ENCODE results near the gene SLC38A6. TPM values are rescaled to one million over a fixed set of nuclear protein-coding genes. Genes with fewer than 3 reads are reported as not detected.

SLC38A6 gene
- total and polyA plus RNA-seq, 9 of the 15 experiments (the other 6 are each of a cell fraction or from before 2014, with no cell fraction given) = 9.8 to 40.3 (median 17.6) TPM

DNA sequence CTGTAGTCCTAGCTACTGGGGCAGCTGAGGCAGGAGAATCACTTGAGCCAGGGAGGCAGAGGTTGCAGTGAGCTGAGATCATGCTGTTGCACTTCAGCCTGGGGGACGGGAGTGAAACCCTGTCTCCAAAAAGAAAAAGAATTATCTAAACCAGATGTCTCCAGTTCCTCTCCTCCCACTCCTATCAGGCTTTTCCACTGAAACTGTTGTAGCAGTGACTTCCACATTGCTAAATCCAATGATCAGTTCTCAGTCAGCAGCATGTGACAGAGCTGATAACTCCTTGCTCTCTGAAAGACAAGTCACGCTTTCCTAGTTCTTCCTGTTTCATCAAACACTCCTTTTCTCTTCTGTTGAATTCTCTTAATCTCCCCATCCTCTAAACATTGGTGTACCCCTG is 8.6 kb downstream of the SLC38A6 start (continued):
- TF ChIP-seq, protein P1, sequence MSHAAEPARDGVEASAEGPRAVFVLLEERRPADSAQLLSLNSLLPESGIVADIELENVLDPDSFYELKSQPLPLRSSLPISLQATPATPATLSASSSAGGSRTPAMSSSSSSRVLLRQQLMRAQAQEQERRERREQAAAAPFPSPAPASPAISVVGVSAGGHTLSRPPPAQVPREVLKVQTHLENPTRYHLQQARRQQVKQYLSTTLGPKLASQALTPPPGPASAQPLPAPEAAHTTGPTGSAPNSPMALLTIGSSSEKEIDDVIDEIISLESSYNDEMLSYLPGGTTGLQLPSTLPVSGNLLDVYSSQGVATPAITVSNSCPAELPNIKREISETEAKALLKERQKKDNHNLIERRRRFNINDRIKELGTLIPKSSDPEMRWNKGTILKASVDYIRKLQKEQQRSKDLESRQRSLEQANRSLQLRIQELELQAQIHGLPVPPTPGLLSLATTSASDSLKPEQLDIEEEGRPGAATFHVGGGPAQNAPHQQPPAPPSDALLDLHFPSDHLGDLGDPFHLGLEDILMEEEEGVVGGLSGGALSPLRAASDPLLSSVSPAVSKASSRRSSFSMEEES (CRISPR knock-in tag; IDR thresholded peaks at IDR 0.05) = no peak
- no peak for TF ChIP-seq ZNF133 (CRISPR knock-in tag; IDR thresholded peaks at IDR 0.05)
- TF ChIP-seq ZNF175 (CRISPR knock-in tag; IDR thresholded peaks at IDR 0.05; ENCODE audit: low read depth) = no peak
- TF ChIP-seq ILF3 (IDR thresholded peaks at IDR 0.05; ENCODE audit: borderline replicate concordance) = no peak
- TF ChIP-seq HMG20A (CRISPR knock-in tag; conservative IDR thresholded peaks at IDR 0.05) = no peak
- TF ChIP-seq SRSF7 (optimal IDR thresholded peaks at IDR 0.05; ENCODE audit: low read depth, low read length) = no peak
- TF ChIP-seq, protein P2, sequence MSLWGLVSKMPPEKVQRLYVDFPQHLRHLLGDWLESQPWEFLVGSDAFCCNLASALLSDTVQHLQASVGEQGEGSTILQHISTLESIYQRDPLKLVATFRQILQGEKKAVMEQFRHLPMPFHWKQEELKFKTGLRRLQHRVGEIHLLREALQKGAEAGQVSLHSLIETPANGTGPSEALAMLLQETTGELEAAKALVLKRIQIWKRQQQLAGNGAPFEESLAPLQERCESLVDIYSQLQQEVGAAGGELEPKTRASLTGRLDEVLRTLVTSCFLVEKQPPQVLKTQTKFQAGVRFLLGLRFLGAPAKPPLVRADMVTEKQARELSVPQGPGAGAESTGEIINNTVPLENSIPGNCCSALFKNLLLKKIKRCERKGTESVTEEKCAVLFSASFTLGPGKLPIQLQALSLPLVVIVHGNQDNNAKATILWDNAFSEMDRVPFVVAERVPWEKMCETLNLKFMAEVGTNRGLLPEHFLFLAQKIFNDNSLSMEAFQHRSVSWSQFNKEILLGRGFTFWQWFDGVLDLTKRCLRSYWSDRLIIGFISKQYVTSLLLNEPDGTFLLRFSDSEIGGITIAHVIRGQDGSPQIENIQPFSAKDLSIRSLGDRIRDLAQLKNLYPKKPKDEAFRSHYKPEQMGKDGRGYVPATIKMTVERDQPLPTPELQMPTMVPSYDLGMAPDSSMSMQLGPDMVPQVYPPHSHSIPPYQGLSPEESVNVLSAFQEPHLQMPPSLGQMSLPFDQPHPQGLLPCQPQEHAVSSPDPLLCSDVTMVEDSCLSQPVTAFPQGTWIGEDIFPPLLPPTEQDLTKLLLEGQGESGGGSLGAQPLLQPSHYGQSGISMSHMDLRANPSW (CRISPR knock-in tag; IDR thresholded peaks at IDR 0.05) = no peak
- TF ChIP-seq KLF1 (tag; IDR thresholded peaks at IDR 0.05) = no peak
- TF ChIP-seq, protein P3, sequence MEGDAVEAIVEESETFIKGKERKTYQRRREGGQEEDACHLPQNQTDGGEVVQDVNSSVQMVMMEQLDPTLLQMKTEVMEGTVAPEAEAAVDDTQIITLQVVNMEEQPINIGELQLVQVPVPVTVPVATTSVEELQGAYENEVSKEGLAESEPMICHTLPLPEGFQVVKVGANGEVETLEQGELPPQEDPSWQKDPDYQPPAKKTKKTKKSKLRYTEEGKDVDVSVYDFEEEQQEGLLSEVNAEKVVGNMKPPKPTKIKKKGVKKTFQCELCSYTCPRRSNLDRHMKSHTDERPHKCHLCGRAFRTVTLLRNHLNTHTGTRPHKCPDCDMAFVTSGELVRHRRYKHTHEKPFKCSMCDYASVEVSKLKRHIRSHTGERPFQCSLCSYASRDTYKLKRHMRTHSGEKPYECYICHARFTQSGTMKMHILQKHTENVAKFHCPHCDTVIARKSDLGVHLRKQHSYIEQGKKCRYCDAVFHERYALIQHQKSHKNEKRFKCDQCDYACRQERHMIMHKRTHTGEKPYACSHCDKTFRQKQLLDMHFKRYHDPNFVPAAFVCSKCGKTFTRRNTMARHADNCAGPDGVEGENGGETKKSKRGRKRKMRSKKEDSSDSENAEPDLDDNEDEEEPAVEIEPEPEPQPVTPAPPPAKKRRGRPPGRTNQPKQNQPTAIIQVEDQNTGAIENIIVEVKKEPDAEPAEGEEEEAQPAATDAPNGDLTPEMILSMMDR (IDR thresholded peaks at IDR 0.05 in 2 of 3, conservative IDR thresholded peaks at IDR 0.05 in 1 of 3; ENCODE audit: insufficient read depth in 2 of 3, low read depth in 1 of 3, low read length in 3 of 3) = no peak
- no peak for TF ChIP-seq ZNF253 (CRISPR knock-in tag; conservative IDR thresholded peaks at IDR 0.05)
- TF ChIP-seq CREB1 (IDR thresholded peaks at IDR 0.05) = no peak; the same call in 1 of the 2 replicates
- TF ChIP-seq CREB1 (CRISPR knock-in tag; IDR thresholded peaks at IDR 0.05) = no peak
- TF ChIP-seq, protein P4, sequence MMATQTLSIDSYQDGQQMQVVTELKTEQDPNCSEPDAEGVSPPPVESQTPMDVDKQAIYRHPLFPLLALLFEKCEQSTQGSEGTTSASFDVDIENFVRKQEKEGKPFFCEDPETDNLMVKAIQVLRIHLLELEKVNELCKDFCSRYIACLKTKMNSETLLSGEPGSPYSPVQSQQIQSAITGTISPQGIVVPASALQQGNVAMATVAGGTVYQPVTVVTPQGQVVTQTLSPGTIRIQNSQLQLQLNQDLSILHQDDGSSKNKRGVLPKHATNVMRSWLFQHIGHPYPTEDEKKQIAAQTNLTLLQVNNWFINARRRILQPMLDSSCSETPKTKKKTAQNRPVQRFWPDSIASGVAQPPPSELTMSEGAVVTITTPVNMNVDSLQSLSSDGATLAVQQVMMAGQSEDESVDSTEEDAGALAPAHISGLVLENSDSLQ (IDR thresholded peaks at IDR 0.05) = no peak; the same call in none of the 2 replicates
- TF ChIP-seq, protein P5, sequence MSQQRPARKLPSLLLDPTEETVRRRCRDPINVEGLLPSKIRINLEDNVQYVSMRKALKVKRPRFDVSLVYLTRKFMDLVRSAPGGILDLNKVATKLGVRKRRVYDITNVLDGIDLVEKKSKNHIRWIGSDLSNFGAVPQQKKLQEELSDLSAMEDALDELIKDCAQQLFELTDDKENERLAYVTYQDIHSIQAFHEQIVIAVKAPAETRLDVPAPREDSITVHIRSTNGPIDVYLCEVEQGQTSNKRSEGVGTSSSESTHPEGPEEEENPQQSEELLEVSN (IDR thresholded peaks at IDR 0.05; ENCODE audit: borderline replicate concordance in 1 of 2, extremely low read depth in 1 of 2, insufficient read depth in 1 of 2, insufficient read length in 1 of 2, low read depth in 1 of 2, low read length in 1 of 2, poor library complexity in 1 of 2, severe bottlenecking in 1 of 2) = no peak
- 0 out of 2 replicates have a peak, but pooled peaks have one; percentile 35 for TF ChIP-seq ZNF584 (CRISPR knock-in tag; IDR thresholded peaks at IDR 0.05; ENCODE audit: low read depth)
- no peak for TF ChIP-seq MECOM (CRISPR knock-in tag; IDR thresholded peaks at IDR 0.05)
- no peak for TF ChIP-seq DACH1 (IDR thresholded peaks at IDR 0.05; ENCODE audit: partially characterized antibody)
- TF ChIP-seq NEUROD1 (IDR thresholded peaks at IDR 0.05; ENCODE audit: borderline replicate concordance, low read depth, low read length, partially characterized antibody) = peak; percentile 18
- TF ChIP-seq CCNT2 (IDR thresholded peaks at IDR 0.05; ENCODE audit: borderline replicate concordance, extremely low read depth, insufficient read length, low read depth, low read length) = no peak
- TF ChIP-seq PCBP1 (IDR thresholded peaks at IDR 0.05; ENCODE audit: low read depth, low read length, poor library complexity, severe bottlenecking) = no peak

Measured in K562 (cell line).